ENCODE results near the gene USP48. TPM values are rescaled to one million over a fixed set of nuclear protein-coding genes. Genes with fewer than 3 reads are reported as not detected.

Gene USP48
- total RNA-seq, 1 donor from 2014 or later = 86.5 TPM

GRCh38 chr1:21811875-21812305 is 28.9 kb upstream of the USP48 start, which contains the start of gene LDLRAD2:
TSS of gene LDLRAD2 (plus strand) at chr1:21812265. CDS start at chr1:21812452, 187 bp downstream.
- no peaks in the 10 kb centered on the region for H3K4me1 Mint-ChIP-seq
- TF ChIP-seq CTCF (IDR thresholded peaks at IDR 0.05; ENCODE audit: unreplicated experiment) = no peak
- H3K27ac Mint-ChIP-seq = no peak within 1 kb of the TSS
- no peaks in the 10 kb centered on the region for H3K9me3 Mint-ChIP-seq
- DNase-seq (ENCODE audit: low spot score in 2 of 2, unreplicated experiment in 2 of 2) = no peak
- no peak within 1 kb of the TSS for H3K4me3 Mint-ChIP-seq
- no peaks in the 10 kb centered on the region for H3K36me3 Mint-ChIP-seq
- H3K27me3 Mint-ChIP-seq (ENCODE audit: low read depth) = peaks cover 4% of the 10 kb centered on the region

- TF ChIP-seq CTCF (IDR thresholded peaks at IDR 0.05; ENCODE audit: unreplicated experiment) = no peak
- Mint-ChIP-seq H3K4me1 (no peaks in the 10 kb centered on the region), H3K36me3 (no peaks in the 10 kb centered on the region), H3K27me3 (ENCODE audit: low read depth) (no peaks in the 10 kb centered on the region), H3K27ac (no peak overlapping the region), H3K9me3 (no peaks in the 10 kb centered on the region), H3K4me3 (no peak overlapping the region)
- DNase-seq (ENCODE audit: low spot score in 2 of 2, unreplicated experiment in 2 of 2) = no peak
These were observed 21.6 kb upstream of the USP48 start for GRCh38 chr1:21804536-21804935.

GRCh38 chr1:21801100-21801499 is 18.2 kb upstream of the USP48 start:
- TF ChIP-seq CTCF (IDR thresholded peaks at IDR 0.05; ENCODE audit: unreplicated experiment) = no peak
- no peak for DNase-seq (ENCODE audit: low spot score in 2 of 2, unreplicated experiment in 2 of 2)
- H3K4me3 Mint-ChIP-seq = no peak overlapping the region
- H3K36me3 Mint-ChIP-seq = no peaks in the 10 kb centered on the region
- no peaks in the 10 kb centered on the region for H3K9me3 Mint-ChIP-seq
- H3K4me1 Mint-ChIP-seq = no peaks in the 10 kb centered on the region
- H3K27ac Mint-ChIP-seq = no peak overlapping the region
- no peaks in the 10 kb centered on the region for H3K27me3 Mint-ChIP-seq (ENCODE audit: low read depth)

- H3K9me3 Mint-ChIP-seq = peaks cover 6% of the 10 kb centered on the region
- no peak for DNase-seq (ENCODE audit: low spot score in 2 of 2, unreplicated experiment in 2 of 2)
- no peaks in the 10 kb centered on the region for H3K27me3 Mint-ChIP-seq (ENCODE audit: low read depth)
- H3K4me1 Mint-ChIP-seq = no peaks in the 10 kb centered on the region
- no peak for TF ChIP-seq CTCF (IDR thresholded peaks at IDR 0.05; ENCODE audit: unreplicated experiment)
- H3K36me3 Mint-ChIP-seq = no peaks in the 10 kb centered on the region
- no peak overlapping the region for H3K4me3 Mint-ChIP-seq
- no peak overlapping the region for H3K27ac Mint-ChIP-seq
These were observed 16.8 kb upstream of the USP48 start for GRCh38 chr1:21799730-21800129.

- no peaks in the 10 kb centered on the region for H3K27me3 Mint-ChIP-seq (ENCODE audit: low read depth)
- no peak overlapping the region for H3K4me3 Mint-ChIP-seq
- DNase-seq (ENCODE audit: low spot score in 2 of 2, unreplicated experiment in 2 of 2) = no peak
- no peak overlapping the region for H3K27ac Mint-ChIP-seq
- H3K36me3 Mint-ChIP-seq = no peaks in the 10 kb centered on the region
- peaks cover 10% of the 10 kb centered on the region for H3K9me3 Mint-ChIP-seq
- no peak for TF ChIP-seq CTCF (IDR thresholded peaks at IDR 0.05; ENCODE audit: unreplicated experiment)
- H3K4me1 Mint-ChIP-seq = no peaks in the 10 kb centered on the region
These were observed 12.1 kb upstream of the USP48 start for GRCh38 chr1:21795075-21795474.

GRCh38 chr1:21794656-21795055 is 11.7 kb upstream of the USP48 start:
- no peak overlapping the region for H3K4me3 Mint-ChIP-seq
- DNase-seq (ENCODE audit: low spot score in 2 of 2, unreplicated experiment in 2 of 2) = no peak
- H3K27ac Mint-ChIP-seq = no peak overlapping the region
- no peak for TF ChIP-seq CTCF (IDR thresholded peaks at IDR 0.05; ENCODE audit: unreplicated experiment)
- H3K4me1 Mint-ChIP-seq = no peaks in the 10 kb centered on the region
- no peaks in the 10 kb centered on the region for H3K27me3 Mint-ChIP-seq (ENCODE audit: low read depth)
- peaks cover 10% of the 10 kb centered on the region for H3K9me3 Mint-ChIP-seq
- H3K36me3 Mint-ChIP-seq = no peaks in the 10 kb centered on the region

All from mesothelial cell of epicardium (in vitro differentiated cells).